PC-3 (cell line): ENCODE results near the gene TALDO1. TPM values are rescaled to one million over a fixed set of nuclear protein-coding genes. Genes with fewer than 3 reads are reported as not detected.

Experiments used
- ATAC-seq: fragments of 200-7000 bp; cut with Tn5 transposase; 2 replicates; pipeline ENCODE4 v1.9.1; 2020; ENCODE audit warnings: mild to moderate bottlenecking, moderate library complexity
- BruUV-seq: library from RNA; stranded (reverse); fragments of 400-500 nt; replicated peaks from 2 replicates; lab custom pipeline; 2021; lab: Mats Ljungman, UMichigan
- CTCF ChIA-PET: fragments of 300-600 bp; sonication (Branson Sonifier 250); formaldehyde crosslinking; loops from one replicate; lab custom pipeline; 2022; ENCODE audit warnings: antibody characterized with exemption; lab: Charles Lee
- POLR2A ChIA-PET: fragments of 300-600 bp; sonication (Branson Sonifier 250); formaldehyde crosslinking; loops from one replicate; lab custom pipeline; 2022; ENCODE audit warnings: antibody characterized with exemption; ENCODE audit not compliant: unreplicated experiment; lab: Charles Lee
- DNase-seq: peaks from one replicate; pipeline ENCODE4 v3.0.0-alpha.2; 2015
- H2AFZ ChIP-seq: fragments of 300-600 bp; sonication (generic); 2 replicates; pipeline ENCODE4 v1.6.0; 2016; ENCODE audit warnings: antibody characterized with exemption, low read length
- H3F3A ChIP-seq: fragments of 300-600 bp; sonication (generic); one replicate; pipeline ENCODE4 v1.6.0; 2017; ENCODE audit warnings: antibody characterized with exemption, low read length, control low read depth, mild to moderate bottlenecking; ENCODE audit not compliant: unreplicated experiment
- H3K27ac ChIP-seq: fragments of 300-600 bp; sonication (generic); 2 replicates; pipeline ENCODE4 v1.5.1; 2016; ENCODE audit warnings: mild to moderate bottlenecking, low read length
- H3K27me3 ChIP-seq: fragments of 300-600 bp; sonication (generic); 2 replicates; pipeline ENCODE4 v1.6.1; 2016; ENCODE audit warnings: low read length, mixed read lengths
- H3K36me3 ChIP-seq: fragments of 300-600 bp; sonication (generic); 2 replicates; pipeline ENCODE4 v1.6.1; 2016; ENCODE audit warnings: low read depth, mixed run types, low read length, mixed read lengths
- H3K4me1 ChIP-seq: fragments of 300-600 bp; sonication (generic); 2 replicates; pipeline ENCODE4 v1.5.1; 2016; ENCODE audit warnings: low read length; ENCODE audit not compliant: insufficient read depth
- H3K4me2 ChIP-seq: fragments of 300-600 bp; sonication (generic); 2 replicates; pipeline ENCODE4 v1.6.0; 2016; ENCODE audit warnings: low read length
- H3K4me3 ChIP-seq: fragments of 300-600 bp; sonication (generic); 2 replicates; pipeline ENCODE4 v1.5.1; 2016; ENCODE audit warnings: mild to moderate bottlenecking, low read length, mixed read lengths
- H3K79me2 ChIP-seq: fragments of 300-600 bp; sonication (generic); 2 replicates; pipeline ENCODE4 v1.6.1; 2017; ENCODE audit warnings: low read length, mixed read lengths
- H3K9ac ChIP-seq: fragments of 300-600 bp; sonication (generic); 2 replicates; pipeline ENCODE4 v1.6.0; 2016; ENCODE audit warnings: mild to moderate bottlenecking, low read length
- H3K9me2 ChIP-seq: fragments of 300-600 bp; sonication (generic); replicated peaks from 2 replicates; pipeline ENCODE4 v1.6.1; 2016; ENCODE audit warnings: mixed run types, low read length, mixed read lengths
- H3K9me3 ChIP-seq: fragments of 300-600 bp; sonication (generic); 2 replicates; pipeline ENCODE4 v1.6.1; 2016; ENCODE audit warnings: low read length, mixed read lengths
- H4K20me1 ChIP-seq: fragments of 300-600 bp; sonication (generic); 2 replicates; pipeline ENCODE4 v1.6.1; 2016; ENCODE audit warnings: low read length, mixed read lengths
- EZH2 ChIP-seq: fragments of 300-600 bp; sonication (generic); IDR thresholded peaks from one replicate; pipeline ENCODE4 v1.6.1; 2017; ENCODE audit warnings: antibody characterized with exemption, mild to moderate bottlenecking, low read length; ENCODE audit not compliant: unreplicated experiment
- EZH2phosphoT487 ChIP-seq: fragments of 300-600 bp; sonication (generic); IDR thresholded peaks from 2 replicates; pipeline ENCODE4 v1.6.1; 2018; ENCODE audit warnings: mild to moderate bottlenecking, antibody characterized with exemption, low read length, borderline replicate concordance
- intact Hi-C: fragments of 100-400 bp; cut with micrococcal nuclease; formaldehyde crosslinking; loops from 2 replicates; pipeline ENCODE4 v1.9.0; 2023
- total RNA-seq: library from RNA; depleted of rRNA; stranded (reverse); fragments of >200 nt; gene quantifications from 2 replicates; pipeline ENCODE4 v1.2.3, GENCODE V29; 2014
- TF ChIP-seq, protein P1 (sequence below): fragments of 300-600 bp; sonication (generic); conservative IDR thresholded peaks from 2 replicates; pipeline ENCODE4 v1.5.1; 2017; ENCODE audit warnings: antibody characterized with exemption, low read depth, mild to moderate bottlenecking, low read length

TALDO1 gene
- total RNA-seq, 1 experiment from 2014 or later = 326 TPM

GRCh38 chr11:797296-798092 lies 50.2 kb downstream of the TALDO1 start:
- no peaks in the 10 kb centered on the region for H3K27me3 ChIP-seq
- intact Hi-C loops = loop anchor here (2.0 kb wide), 1 partner anchor 23 kb away; no protein-coding TSS in a partner anchor
- peaks cover 24% of the 10 kb centered on the region for H3K79me2 ChIP-seq
- H3K4me3 ChIP-seq = peak overlapping the region; percentile 94
- H3K4me1 ChIP-seq = peaks cover 19% of the 10 kb centered on the region
- H3K9ac ChIP-seq = peak overlapping the region; percentile 84
- ChIA-PET POLR2A (no interaction called here), CTCF (interaction anchor here (0.5 to 0.6 kb wide), 2 partner anchors 81 to 355 kb away, joined by 3 to 11 read pairs; no protein-coding TSS in a partner anchor)
- no peak for TF ChIP-seq EZH2phosphoT487
- no peak for TF ChIP-seq EZH2
- TF ChIP-seq, protein P1, sequence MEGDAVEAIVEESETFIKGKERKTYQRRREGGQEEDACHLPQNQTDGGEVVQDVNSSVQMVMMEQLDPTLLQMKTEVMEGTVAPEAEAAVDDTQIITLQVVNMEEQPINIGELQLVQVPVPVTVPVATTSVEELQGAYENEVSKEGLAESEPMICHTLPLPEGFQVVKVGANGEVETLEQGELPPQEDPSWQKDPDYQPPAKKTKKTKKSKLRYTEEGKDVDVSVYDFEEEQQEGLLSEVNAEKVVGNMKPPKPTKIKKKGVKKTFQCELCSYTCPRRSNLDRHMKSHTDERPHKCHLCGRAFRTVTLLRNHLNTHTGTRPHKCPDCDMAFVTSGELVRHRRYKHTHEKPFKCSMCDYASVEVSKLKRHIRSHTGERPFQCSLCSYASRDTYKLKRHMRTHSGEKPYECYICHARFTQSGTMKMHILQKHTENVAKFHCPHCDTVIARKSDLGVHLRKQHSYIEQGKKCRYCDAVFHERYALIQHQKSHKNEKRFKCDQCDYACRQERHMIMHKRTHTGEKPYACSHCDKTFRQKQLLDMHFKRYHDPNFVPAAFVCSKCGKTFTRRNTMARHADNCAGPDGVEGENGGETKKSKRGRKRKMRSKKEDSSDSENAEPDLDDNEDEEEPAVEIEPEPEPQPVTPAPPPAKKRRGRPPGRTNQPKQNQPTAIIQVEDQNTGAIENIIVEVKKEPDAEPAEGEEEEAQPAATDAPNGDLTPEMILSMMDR = no peak
- DNase-seq (peak; percentile 55), ATAC-seq (peak; percentile 34)
- H3K9me2 ChIP-seq = no peaks in the 10 kb centered on the region
- H3K27ac ChIP-seq = peak overlapping the region; percentile 48
- no peaks in the 10 kb centered on the region for H3K9me3 ChIP-seq
- H3K4me2 ChIP-seq = peak overlapping the region; percentile 98
- H3K36me3 ChIP-seq = no peaks in the 10 kb centered on the region; the same call in 1 of the 2 replicates
- peaks cover 4% of the 10 kb centered on the region for H3F3A ChIP-seq
- TSS peak; percentile 30 for BruUV-seq
- H4K20me1 ChIP-seq = no peaks in the 10 kb centered on the region
- peak overlapping the region; percentile 92 for H2AFZ ChIP-seq

DNA sequence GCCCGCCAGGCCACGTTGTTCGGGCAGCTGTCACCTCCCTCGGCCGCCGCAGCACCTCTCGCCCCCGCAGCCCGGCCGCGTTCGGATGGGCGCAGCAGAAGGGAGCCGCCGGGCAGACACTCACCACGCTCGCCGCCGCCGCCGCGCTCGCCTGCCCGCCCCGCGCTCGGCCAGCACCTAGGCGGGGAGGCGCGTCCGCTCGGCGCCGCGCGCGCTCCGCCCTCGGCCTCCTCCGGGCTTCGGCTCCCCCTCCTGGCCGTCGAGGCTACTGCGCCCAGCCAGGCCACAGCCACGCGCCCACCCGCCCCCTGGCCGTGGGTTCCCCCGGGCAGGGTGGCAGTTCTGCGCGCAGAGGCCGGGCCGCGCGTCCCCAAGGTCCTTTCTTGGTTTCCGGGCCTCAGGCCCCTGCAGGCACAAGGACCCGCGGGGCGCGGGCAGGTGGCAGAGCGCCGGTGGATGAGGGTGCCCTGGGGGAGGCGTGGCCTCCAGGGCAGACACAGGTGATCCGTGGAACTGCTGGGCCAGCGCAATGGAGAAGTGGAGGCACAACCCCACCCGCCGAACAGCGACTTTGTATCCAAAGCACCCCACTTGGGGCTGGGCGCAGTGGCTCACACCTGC lies 50.9 kb downstream of the TALDO1 start, which contains the start of gene SLC25A22:
SLC25A22 (minus strand) TSS at position 189 of the 621 bp plus-strand sequence. CDS start 3,275 bp downstream, outside the sequence.
- ATAC-seq = peak; percentile 53
- no TSS peak for BruUV-seq
- CTCF ChIA-PET = no interaction called here
- Histone ChIP-seq H3K36me3 (no peaks in the 10 kb centered on the region; the same call in 1 of the 2 replicates), H2AFZ (peak within 1 kb of the TSS; percentile 92), H3K4me3 (peak within 1 kb of the TSS; percentile 94), H3K79me2 (peaks cover 24% of the 10 kb centered on the region), H3K9me2 (no peaks in the 10 kb centered on the region), H4K20me1 (no peaks in the 10 kb centered on the region), H3K9me3 (no peaks in the 10 kb centered on the region), H3K27ac (peak within 1 kb of the TSS; percentile 48), H3K27me3 (no peaks in the 10 kb centered on the region), H3K4me1 (peaks cover 19% of the 10 kb centered on the region), H3F3A (peaks cover 4% of the 10 kb centered on the region), H3K4me2 (peak within 1 kb of the TSS; percentile 98), H3K9ac (peak within 1 kb of the TSS; percentile 84)
- no peak for TF ChIP-seq EZH2
- TF ChIP-seq, protein P1 = peak; percentile 65
- peak; percentile 84 for DNase-seq
- POLR2A ChIA-PET = interaction anchor here (0.6 kb wide), 1 partner anchor 238 kb away, joined by 3 read pairs; no protein-coding TSS in a partner anchor
- intact Hi-C loops = no loop called here
